ENCODE data around the gene SPTBN1.
"Not testable (repeated sequence)": the region's sequence is repeated elsewhere in the genome, so short reads cannot be mapped to it uniquely, and the experiment has no call there.

Gene SPTBN1

DNA sequence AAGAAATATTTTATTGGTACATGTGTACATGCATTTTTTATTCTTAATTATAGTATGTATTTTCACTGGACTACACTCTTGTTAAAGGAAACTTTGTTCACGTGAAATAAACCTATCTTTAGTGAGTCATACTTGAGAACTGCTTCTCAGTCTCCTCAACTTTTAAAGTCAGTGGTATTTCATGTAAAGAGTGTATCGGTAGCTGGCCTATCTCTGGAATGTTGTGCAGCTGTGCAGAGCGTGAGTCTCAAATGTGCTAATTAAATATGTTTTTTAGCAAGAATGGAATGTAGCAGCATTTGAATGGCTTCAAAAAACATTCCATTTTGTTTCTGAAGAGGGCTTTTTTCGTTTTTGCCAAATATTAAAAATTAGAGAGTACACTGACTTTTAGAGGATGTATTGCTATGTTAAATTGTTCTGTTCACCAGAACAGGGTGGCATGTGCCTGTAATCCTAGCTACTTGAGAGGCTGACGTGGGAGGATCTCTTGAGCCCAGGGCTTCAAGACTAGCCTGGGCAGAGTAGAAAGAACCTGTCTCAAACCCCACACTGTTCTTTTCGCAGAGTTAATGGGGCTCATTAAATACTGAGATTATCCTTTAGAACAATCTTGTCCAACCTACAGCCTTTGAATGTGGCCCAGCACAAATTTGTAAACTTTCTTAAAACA lies 14.3 kb downstream of the SPTBN1 start:
- DNase-seq (ENCODE audit: low read depth in 2 of 2) = no peak

DNA sequence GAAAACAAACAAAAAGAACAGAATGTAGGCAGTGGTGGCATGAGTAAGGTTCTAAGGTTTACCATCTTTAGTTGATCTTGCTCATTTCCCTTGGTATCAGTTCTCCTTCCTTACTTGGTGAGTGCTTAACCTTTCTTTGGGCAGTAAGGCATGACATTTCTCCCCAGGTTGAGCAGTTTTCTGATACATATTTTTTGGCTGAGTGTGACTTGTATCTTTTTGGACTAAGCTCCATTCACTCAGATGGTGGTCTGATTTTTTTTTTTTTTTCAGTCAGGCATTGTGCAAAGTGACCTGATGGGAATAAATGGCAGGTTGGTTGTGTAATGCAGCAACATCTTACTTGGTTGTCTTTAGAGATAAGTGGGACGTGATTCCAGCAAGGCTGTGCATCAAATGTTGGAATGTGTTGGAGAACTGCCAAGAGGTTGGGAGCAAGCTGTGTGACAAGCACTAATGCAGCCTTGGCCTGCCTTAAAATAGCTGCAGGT lies 15.1 kb downstream of the SPTBN1 start:
- DNase-seq (ENCODE audit: low read depth in 2 of 2) = no peak

DNA sequence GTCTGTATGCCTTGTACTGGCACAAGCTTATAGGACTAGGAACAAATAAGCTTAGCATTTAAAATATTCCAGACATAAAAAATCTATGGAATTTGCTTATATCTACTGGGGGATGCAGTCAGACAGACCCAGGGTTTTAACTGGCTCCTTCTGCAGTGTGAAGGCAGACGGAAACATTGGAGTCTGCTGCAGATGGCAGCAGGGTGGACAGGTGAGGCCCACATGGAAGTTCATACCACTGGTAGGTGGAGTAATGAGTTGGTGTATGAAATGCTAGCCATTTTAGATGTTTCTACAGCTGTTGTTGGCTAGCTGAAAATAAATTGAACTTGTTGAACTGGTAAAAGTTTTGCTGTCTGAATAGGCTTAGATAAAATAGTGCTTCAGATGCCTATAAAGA lies 17.7 kb downstream of the SPTBN1 start:
- DNase-seq (ENCODE audit: low read depth in 2 of 2) = no peak

DNA sequence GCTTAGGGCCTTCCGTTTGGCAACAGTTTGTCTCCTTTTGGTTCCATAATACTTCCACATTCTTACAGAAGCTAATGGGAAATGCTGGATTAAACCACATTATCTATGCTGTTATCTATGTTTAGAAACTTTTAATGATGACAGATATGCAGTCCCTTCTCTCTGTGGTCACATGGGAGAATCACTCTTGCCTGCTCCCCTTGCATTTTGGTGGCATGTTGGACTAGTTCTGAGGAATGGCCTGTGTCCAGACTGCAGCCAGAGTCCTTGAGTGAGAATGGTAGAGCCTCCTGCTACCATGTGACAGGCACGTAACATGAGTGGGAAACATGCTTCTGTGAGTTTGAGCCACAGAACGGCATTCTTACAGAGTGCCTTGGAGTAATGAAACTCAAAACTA lies 19.2 kb downstream of the SPTBN1 start:
- no peak for DNase-seq (ENCODE audit: low read depth in 2 of 2)

DNA sequence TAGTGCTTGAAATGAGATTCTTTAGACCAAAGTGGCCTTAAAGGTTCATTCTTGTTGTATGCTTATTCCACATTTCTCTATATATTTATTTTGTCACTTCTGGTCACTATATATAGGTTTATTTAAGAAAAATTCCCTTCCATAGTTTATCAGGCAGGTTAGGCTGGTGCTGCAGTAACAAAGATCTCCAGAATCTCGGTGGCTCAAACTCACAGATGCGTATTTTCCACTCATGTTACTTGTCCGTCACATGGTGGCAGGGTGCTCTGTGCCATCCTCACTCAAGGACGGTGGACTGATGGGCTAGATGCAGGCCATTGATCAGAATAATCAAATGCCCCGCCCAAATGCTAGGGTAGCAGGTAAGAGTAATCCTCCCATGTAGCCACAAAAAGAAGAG lies 19.8 kb downstream of the SPTBN1 start:
- no peak for DNase-seq (ENCODE audit: low read depth in 2 of 2)

DNA sequence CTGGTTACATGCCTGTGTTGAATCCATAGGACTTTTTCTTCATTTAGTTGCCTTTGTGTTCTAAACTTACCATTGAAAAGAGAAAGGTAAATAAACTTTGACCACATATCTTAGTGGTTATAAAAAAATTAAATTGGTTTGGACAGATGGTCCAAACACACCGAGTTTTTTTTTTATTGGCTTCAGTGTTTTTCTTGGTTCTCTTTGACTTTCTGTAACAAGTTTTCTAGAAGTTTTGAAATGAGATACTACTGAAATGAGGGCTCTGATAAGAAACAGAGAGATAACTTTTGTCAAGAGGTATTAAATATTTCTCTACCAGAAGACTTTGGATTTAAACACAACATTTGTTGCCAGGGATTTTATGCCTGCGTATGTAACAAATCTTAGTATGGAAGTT lies 20.7 kb downstream of the SPTBN1 start:
- no peak for DNase-seq (ENCODE audit: low read depth in 2 of 2)

DNA sequence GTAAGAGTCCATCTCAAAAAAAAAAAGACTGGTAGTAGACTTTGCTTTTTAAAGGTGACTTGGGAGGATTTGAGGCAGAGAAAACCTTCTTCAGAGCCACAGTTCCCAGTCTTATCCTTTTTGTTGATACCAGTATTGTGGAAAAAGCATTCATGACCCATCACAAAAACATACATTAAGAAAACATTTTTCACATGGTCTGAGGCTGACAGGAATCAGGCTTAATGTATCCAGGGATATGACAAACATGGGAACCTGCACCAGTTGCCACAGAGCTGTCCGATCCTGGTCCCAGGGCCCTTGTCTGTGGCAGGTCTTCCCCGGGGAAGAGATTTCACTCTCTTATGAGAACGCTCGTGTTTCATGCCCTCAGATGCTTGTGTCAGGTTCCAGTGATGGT lies 21.8 kb downstream of the SPTBN1 start:
- DNase-seq (ENCODE audit: low read depth in 2 of 2) = no peak

DNA sequence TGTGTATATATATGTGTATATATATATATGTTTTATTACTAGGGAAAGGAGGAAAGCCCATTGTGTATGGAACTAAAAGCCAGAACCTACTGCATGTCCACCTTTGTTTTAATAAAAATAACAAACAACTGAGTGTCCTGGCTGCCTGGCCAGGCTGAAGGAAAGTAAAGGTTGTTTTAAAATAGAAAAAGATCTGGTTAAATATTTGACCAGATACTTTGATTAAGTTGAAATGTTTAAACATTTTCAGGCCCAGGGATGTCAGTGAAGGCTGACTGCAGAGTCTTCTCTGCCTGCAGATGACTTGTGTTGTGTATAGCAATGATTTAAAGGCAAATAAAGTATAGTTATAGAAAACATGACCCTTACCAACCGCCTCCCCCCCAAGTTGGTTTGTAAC lies 22.8 kb downstream of the SPTBN1 start:
- DNase-seq (ENCODE audit: low read depth in 2 of 2) = no peak

DNA sequence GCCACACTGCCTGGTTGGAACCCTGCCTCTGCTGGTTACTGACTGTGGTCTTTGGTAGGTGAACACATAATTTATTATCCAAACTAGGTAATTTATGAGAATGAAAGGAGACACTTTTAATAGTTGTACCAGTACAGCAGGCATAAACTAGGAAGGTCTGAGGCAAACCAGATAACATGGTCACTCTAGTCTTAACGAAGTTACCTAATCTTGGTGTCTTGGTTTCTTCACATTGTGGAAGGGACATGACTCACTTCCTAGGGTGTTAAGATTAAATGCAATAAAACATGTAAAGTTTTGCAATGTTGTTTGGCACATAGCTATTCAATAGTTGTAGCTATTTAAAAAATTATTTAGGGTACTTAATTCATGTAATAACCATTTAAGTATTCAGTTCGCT lies 23.3 kb downstream of the SPTBN1 start:
- DNase-seq (ENCODE audit: low read depth in 2 of 2) = no peak

DNA sequence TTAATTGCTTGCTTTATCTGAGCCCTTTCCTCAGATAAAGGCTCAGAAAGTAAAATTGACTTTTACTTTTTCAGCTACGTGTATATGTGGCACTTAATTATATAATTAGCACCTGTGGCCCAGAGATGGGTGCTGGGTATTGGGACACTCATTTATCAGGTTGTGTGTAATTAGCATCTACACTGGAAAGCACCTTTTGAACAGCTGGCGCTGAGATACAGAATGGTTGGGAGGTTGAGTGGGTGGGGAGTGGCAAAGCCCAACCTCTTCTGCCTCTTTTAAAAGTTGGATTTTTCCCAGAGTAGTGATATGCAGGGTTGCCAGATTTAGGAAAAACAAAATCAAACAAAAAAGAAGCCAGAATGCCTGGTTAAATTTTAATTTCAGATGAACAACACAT lies 23.9 kb downstream of the SPTBN1 start:
- no peak for DNase-seq (ENCODE audit: low read depth in 2 of 2)

DNA sequence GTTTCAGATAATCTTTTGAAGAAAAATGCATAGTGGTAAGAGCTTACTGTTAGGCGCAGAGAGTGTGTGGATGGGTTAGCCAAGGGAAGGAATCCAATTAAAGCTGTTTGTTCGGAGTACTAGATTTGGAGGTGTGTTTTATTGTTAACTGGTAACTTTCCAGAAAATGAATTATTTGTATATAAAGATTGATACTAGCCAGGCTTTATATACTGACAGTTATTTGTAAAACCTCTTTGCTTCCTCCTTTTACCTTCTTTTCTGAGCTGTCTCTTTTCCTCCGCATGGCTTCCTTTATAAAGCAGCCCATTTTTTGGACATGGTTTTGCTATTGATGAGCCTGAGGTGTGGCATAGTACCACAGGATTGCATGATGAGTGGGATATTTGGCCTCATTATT lies 25.6 kb downstream of the SPTBN1 start:
- no peak for DNase-seq (ENCODE audit: low read depth in 2 of 2)

DNA sequence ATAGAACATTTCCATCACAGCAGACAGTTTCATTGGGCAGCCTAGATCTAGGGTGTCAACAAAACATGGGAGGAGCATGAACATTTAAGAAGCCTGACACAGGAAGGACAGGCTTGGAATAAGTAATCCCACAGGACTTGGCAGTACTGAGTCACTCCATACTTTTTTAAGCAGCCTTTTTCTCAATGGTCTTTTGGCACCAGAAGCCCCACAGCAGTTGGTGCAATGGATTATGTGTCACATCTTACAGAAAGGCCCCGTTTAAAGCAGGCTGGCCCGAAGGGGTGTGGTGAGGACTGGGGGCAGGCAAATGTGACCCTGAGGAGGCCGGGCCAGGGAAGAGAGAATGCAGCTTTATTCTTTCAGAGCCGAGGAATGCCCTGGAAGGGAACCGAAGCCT lies 26.6 kb downstream of the SPTBN1 start:
- no peak for DNase-seq (ENCODE audit: low read depth in 2 of 2)

DNA sequence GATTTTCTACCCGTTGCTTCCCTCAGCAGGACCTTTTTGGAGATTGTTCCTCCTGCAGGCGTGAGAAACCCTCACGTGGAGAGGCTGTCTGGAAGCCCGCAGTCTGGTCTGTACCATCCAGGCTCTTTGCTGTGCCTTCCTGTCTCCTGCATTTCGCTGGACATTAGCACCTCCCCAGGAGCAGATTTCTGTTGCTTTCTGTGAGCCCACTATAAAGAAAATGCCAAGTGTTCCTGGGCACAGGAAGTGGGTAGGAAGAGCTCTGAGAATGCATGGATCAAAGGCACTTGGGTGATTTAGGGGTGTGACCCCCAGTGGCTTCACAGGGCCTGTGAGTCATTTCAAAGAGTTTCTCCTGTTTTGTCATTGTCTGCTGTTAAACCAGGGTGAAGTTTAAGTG lies 27.3 kb downstream of the SPTBN1 start:
- no peak for DNase-seq (ENCODE audit: low read depth in 2 of 2)

DNA sequence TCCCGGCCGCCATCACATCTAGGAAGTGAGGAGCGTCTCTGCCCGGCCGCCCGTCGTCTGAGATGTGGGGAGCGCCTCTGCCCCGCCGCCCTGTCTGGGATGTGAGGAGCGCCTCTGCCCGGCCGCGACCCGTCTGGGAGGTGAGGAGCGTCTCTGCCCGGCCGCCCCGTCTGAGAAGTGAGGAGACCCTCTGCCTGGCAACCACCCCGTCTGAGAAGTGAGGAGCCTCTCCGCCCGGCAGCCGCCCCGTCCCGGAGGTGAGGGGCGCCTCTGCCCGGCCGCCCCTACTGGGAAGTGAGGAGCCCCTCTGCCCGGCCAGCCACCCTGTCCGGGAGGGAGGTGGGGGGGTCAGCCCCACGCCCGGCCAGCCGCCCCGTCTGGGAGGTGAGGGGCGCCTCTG lies 29.6 kb downstream of the SPTBN1 start:
- DNase-seq (ENCODE audit: low read depth in 2 of 2) = not testable (repeated sequence)

DNA sequence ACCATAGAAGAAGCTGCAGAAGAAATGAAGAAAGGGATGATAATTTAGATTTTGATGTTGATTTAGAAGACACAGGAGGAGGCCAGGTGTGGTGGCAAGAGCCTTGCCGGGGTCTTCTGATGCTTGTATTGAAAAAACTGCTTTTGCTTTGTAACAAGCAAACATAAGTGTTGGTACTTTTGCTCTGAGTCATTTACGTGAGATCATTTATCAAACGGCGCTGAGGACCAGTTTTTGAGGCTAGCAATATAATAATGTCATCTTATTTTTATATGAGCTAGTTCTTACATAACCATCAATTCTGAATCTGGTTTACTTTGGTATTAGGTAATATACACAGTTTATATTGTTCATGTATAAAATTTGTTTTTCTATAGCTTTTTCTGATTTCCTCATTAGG lies 30.6 kb downstream of the SPTBN1 start:
- no peak for DNase-seq (ENCODE audit: low read depth in 2 of 2)

DNA sequence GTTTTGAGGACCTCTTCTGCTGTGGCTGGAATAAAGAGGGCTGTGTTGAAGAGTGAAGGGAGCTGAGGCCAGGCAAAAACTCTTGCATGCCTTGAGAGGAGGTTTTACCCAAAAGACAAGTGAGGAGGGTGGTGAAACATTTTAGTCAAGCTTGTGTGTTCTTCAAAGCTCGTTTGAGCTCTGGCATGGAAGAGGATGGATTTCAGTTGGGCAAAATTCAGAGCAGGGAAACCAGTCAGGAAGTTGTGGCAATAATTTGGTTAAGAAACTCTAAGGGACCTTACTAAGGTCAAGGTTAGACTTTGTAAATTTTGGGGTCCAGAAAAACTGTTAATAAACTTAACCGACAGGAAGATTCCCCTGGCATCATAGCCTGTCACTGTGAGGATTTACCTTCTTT lies 34.7 kb downstream of the SPTBN1 start:
- DNase-seq (ENCODE audit: low read depth in 2 of 2) = no peak

DNA sequence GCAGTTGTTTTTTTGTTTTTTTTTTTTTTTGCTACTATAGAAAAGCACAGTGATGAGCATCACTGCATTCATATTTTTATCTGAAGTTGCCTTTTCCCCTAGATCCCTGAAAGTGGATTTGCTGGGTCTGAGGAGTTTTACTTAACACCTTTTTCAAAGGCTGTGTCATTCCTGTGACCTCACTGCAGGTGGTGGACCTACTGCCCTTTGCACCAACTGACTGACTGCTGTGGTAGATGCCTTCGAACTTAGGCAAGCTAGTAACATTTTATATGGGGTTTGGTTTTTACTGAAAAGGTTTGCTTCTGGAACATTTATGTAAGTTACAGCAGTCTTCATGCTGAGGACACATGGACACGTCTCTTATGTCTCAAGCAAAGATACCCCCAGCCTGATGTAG lies 36.2 kb downstream of the SPTBN1 start:
- no peak for DNase-seq (ENCODE audit: low read depth in 2 of 2)

DNA sequence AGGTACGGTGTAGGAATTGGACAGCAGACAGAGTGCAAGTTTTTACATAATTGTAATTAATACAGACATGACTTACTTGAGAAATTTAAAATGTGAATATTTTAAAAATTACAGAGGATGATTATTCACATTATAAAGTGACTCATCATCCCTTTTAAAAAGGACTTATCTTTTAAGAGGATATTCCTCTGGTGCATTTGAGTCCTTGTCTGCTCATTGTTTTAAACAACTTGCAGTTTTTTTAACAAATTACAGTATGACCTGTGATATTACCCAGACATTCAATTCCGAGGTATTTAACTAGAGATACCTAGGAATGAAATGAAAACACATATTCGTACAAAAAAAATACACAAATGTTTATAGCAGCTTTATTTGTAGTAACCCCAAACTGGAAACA lies 38.0 kb downstream of the SPTBN1 start:
- no peak for DNase-seq (ENCODE audit: low read depth in 2 of 2)

DNA sequence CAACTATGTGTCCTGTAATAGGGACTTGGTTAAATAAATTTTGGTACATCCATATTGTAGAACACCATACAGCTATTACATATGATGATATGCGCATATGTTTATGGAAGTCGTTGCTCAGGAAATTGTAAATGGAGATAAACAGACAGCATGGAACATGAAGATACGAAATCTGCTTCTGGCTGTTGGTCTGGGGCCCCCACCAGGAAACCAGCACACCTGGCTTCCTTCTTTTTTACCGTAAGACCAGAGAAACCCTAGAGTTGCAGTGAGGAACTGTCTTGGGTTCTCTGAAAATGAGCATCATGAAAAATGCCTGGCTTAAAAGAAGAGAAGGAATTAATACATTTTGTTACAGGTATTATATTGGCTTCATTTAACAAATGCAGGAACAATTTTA lies 40.8 kb downstream of the SPTBN1 start:
- DNase-seq (ENCODE audit: low read depth in 2 of 2) = no peak

DNA sequence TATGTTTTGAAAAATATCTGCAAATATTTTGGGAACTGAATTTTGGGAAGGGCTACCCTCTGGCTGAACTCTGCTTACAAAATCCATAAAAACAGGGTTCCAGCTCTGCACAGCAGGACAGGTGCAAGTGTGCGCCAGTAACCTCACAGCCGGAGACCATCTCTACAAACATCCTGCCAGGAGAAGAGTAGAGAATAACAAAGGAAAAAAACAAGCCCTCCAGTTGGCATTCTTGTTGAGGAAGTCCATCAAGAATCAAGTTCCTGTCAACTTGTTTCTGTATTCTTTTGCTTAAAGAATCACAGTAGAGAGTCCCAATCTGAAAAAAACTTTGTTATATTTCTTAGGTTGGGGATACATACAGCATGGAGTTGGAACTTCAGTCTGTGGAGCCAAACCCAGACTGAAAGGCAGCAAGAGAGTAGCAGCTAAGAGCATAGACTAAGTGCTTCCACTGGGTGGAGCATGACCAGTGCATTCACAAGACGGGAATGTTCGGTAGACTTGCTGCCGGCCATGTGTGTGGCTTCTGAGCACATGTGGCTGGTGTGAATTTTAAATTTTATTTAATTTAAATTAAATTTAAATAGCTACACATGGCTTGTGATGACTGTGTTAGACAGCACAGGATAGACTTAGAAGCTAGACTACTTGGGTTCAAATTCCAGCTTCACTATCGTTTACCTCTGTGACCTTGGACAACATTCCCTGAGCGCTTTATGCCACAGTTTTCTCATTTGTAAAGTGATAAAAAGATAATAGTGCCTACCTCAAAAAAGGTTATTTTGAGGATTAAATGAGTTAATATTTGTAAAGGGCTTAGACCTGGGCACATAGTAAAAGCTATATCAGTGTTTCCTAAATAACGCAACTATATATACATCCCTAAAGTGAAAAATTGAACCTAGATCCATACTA lies 41.9 kb downstream of the SPTBN1 start:
- no peak for DNase-seq (ENCODE audit: low read depth in 2 of 2)

DNA sequence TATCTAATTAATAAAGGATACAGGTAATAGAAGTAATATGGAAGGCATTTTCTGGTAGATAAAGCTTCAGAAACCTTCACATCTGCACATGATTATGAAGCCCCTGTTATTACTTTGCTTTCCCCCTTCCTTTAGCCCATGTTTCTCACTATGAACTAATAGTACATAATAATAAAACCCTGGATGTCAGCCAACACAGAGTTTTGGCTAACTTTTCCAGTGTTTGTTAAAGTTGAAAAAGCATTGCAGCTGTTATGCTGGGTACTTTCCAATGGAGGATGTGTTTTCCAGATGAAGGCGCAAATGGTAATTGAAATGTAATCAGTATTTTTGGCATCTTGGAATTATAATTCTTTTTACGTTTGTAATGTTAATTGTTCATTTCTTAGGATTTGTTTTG lies 43.5 kb downstream of the SPTBN1 start:
- no peak for DNase-seq (ENCODE audit: low read depth in 2 of 2)

DNA sequence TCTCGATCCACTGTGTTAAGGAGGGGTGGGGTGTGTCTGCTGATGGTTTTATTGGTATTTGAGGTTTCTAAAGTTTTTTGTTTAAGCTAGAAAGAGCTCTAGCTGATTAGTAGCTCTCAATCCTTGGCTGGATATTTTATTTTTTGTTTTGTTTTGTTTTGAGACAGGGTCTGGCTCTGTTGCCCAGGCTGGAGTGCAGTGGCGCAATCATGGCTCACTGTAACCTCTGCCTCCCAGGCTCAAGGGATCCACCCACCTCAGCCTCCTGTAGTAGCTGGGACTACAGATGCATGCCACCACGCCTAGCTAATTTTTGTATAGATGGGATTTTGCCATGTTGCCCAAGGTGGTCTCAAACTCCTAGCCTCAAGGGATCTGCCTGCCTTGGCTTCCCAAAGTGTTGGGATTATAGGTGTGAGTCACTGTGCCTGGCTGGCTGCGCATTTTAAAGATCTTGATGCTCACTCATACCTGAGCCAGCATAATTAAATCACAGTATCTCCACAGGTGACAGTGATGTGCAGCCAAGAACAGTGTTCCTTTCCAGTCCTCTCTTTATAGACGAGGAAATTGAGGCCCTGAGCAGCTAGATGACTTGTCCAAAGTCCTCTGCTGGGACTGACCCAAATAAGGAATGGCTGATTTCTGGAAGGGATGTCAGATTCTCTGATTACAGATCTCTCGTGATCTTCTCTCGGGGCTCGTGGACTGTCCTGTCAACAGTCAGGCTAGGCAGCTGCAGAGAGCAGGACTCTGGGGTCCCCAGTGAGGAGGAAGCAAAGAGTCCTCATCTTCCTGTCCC lies 44.5 kb downstream of the SPTBN1 start:
- no peak for DNase-seq (ENCODE audit: low read depth in 2 of 2)
